PC-3 (cell line): ENCODE data around the gene DNLZ.

Source experiments
- EZH2 ChIP-seq: fragments of 300-600 bp; sonication (generic); IDR thresholded peaks from one replicate; pipeline ENCODE4 v1.6.1; 2017; ENCODE audit warnings: antibody characterized with exemption, mild to moderate bottlenecking, low read length; ENCODE audit not compliant: unreplicated experiment
- EZH2phosphoT487 ChIP-seq: fragments of 300-600 bp; sonication (generic); IDR thresholded peaks from 2 replicates; pipeline ENCODE4 v1.6.1; 2018; ENCODE audit warnings: mild to moderate bottlenecking, antibody characterized with exemption, low read length, borderline replicate concordance
- TF ChIP-seq, protein P1 (sequence below): fragments of 300-600 bp; sonication (generic); conservative IDR thresholded peaks from 2 replicates; pipeline ENCODE4 v1.5.1; 2017; ENCODE audit warnings: antibody characterized with exemption, low read depth, mild to moderate bottlenecking, low read length

DNA sequence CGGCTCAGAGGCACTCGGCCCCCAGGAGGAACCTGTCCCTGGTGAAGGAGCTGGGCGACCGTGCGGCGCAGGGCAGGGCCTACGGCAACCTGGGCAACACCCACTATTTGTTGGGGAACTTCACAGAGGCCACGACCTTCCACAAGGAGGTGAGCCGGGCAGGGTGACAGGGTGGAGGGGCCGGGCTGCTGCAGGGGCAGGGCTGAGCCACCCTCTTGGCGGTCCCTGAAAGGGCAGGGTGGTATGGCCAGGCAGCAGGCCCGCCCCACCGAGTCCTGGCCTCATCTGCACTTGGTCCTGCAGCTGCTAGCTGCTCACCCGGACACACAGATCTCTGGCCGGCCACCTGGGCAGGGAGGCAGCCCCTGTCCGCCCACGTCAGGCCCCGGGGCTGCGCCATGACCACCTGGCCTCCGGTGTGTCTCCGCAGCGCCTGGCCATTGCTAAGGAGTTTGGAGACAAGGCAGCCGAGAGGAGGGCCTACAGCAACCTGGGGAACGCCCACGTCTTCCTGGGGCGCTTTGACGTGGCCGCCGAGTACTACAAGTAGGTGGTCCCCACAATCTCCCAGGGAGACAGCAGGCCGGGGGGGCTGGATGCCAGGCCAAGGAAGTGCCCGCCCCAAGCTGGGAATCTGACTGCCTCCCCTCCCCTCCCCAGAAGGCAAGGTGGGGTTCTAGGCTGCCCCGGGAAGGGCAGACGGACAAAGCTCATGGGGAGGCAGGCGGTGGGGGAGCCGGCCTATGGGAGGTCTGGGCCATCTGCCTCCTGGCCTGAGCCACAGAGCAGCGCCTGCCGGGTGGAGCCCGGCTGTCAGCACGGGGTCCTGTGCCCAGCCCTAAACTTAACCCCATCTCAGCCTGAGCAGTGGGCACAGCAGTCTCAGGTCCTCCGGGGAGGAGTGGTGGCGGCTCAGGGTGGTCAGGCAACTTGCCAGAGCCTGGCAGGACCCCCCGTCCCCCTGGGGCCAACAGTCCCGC is 25.8 kb downstream of the DNLZ start:
- TF ChIP-seq, protein P1, sequence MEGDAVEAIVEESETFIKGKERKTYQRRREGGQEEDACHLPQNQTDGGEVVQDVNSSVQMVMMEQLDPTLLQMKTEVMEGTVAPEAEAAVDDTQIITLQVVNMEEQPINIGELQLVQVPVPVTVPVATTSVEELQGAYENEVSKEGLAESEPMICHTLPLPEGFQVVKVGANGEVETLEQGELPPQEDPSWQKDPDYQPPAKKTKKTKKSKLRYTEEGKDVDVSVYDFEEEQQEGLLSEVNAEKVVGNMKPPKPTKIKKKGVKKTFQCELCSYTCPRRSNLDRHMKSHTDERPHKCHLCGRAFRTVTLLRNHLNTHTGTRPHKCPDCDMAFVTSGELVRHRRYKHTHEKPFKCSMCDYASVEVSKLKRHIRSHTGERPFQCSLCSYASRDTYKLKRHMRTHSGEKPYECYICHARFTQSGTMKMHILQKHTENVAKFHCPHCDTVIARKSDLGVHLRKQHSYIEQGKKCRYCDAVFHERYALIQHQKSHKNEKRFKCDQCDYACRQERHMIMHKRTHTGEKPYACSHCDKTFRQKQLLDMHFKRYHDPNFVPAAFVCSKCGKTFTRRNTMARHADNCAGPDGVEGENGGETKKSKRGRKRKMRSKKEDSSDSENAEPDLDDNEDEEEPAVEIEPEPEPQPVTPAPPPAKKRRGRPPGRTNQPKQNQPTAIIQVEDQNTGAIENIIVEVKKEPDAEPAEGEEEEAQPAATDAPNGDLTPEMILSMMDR: no peak
- TF ChIP-seq EZH2phosphoT487 (no peak), EZH2 (no peak)
